Measurements from ENCODE around the gene ZNF385B. TPM values are rescaled to one million over a fixed set of nuclear protein-coding genes. Genes with fewer than 3 reads are reported as not detected.
A peak's percentile ranks its signal among the peaks of the same experiment; 100 is the strongest.

ZNF385B gene
- total and polyA plus RNA-seq, 9 of the 15 experiments (the other 6 are each of a cell fraction or from before 2014, with no cell fraction given): 0.50 TPM; not detected in 8

GRCh38 chr2:179787601-179788000, 73.8 kb downstream of the ZNF385B start (continued):
- TF ChIP-seq, protein P1, sequence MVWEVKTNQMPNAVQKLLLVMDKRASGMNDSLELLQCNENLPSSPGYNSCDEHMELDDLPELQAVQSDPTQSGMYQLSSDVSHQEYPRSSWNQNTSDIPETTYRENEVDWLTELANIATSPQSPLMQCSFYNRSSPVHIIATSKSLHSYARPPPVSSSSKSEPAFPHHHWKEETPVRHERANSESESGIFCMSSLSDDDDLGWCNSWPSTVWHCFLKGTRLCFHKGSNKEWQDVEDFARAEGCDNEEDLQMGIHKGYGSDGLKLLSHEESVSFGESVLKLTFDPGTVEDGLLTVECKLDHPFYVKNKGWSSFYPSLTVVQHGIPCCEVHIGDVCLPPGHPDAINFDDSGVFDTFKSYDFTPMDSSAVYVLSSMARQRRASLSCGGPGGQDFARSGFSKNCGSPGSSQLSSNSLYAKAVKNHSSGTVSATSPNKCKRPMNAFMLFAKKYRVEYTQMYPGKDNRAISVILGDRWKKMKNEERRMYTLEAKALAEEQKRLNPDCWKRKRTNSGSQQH (CRISPR knock-in tag; IDR thresholded peaks at IDR 0.05): no peak
- TF ChIP-seq ZBTB17 (CRISPR knock-in tag; IDR thresholded peaks at IDR 0.05) (no peak), CHD7 (IDR thresholded peaks at IDR 0.05; ENCODE audit: low read depth, low read length) (no peak), MBD2 (IDR thresholded peaks at IDR 0.05; ENCODE audit: borderline replicate concordance, low read depth) (0 out of 2 replicates have a peak, but pooled peaks have one; percentile 25), ELF2 (CRISPR knock-in tag; IDR thresholded peaks at IDR 0.05) (no peak), MEIS2 (IDR thresholded peaks at IDR 0.05; ENCODE audit: partially characterized antibody) (peak; percentile 31), ZNF175 (CRISPR knock-in tag; IDR thresholded peaks at IDR 0.05; ENCODE audit: low read depth) (no peak), ETS2 (tag; IDR thresholded peaks at IDR 0.05; ENCODE audit: borderline replicate concordance, poor library complexity, severe bottlenecking) (no peak), HMBOX1 (IDR thresholded peaks at IDR 0.05) (no peak), ELF4 (CRISPR knock-in tag; IDR thresholded peaks at IDR 0.05) (no peak), STAT5B (CRISPR knock-in tag; IDR thresholded peaks at IDR 0.05) (no peak), E2F8 (IDR thresholded peaks at IDR 0.05; ENCODE audit: low read depth, partially characterized antibody) (no peak)
